B cell (primary cell): Measurements from ENCODE around the gene UMODL1. TPM values are rescaled to one million over a fixed set of nuclear protein-coding genes. Genes with fewer than 3 reads are reported as not detected.

Experiments
- ATAC-seq: fragments of 200-7000 bp; cut with Tn5 transposase; one replicate; pipeline ENCODE4 v1.10.0; 2021; ENCODE audit warnings: low read depth, mild to moderate bottlenecking, moderate number of reproducible peaks, moderate library complexity
- CTCF ChIA-PET: fragments of 350-600 bp; sonication (Branson Sonifier 250); formaldehyde crosslinking; loops from one replicate; lab custom pipeline; 2021; ENCODE audit warnings: antibody characterized with exemption, inconsistent platforms; lab: Charles Lee
- POLR2A ChIA-PET: fragments of 350-600 bp; sonication (Branson Sonifier 250); formaldehyde crosslinking; loops from one replicate; lab custom pipeline; 2021; ENCODE audit warnings: antibody characterized with exemption; lab: Charles Lee
- DNase-seq: peaks from one replicate; pipeline ENCODE4 v3.0.0; 2013
- H2AFZ ChIP-seq: 2 replicates; pipeline ENCODE4 v1.6.1; 2012; ENCODE audit warnings: mild to moderate bottlenecking, low read depth, low read length; ENCODE audit not compliant: insufficient read depth, poor library complexity, severe bottlenecking
- H3K27ac ChIP-seq, 2 donors: 1 replicate in 1 of 2; 2 replicates in 1 of 2; pipeline ENCODE4 v1.5.1; 2012 to 2013; ENCODE audit warnings: low read length in 2 of 2, mild to moderate bottlenecking in 2 of 2, moderate library complexity in 1 of 2
- H3K27me3 ChIP-seq, 4 experiments: fragments of 200-600 bp in 1 of 4; sonication (generic) in 1 of 4; replicated peaks in 1 of 4; 1 replicate in 2 of 4; 2 replicates in 2 of 4; pipeline versions ENCODE4 v1.6.1 to v1.7.0; 2013 to 2016; ENCODE audit warnings: low read length in 3 of 4, mild to moderate bottlenecking in 2 of 4, mixed read lengths in 1 of 4, moderate library complexity in 1 of 4; ENCODE audit not compliant: insufficient read depth in 4 of 4, control insufficient read depth in 3 of 4; ENCODE audit errors: control extremely low read depth in 1 of 4
- H3K36me3 ChIP-seq, 2 experiments: replicated peaks in 1 of 2; 1 replicate in 1 of 2; 2 replicates in 1 of 2; pipeline versions ENCODE4 v1.6.1 to v1.7.1; 2013; ENCODE audit warnings: low read length in 1 of 2; ENCODE audit not compliant: insufficient read depth in 2 of 2, control insufficient read depth in 1 of 2; ENCODE audit errors: control extremely low read depth in 1 of 2, extremely low read depth in 1 of 2
- H3K4me1 ChIP-seq, 2 donors: fragments of 200-600 bp in 1 of 2; sonication (generic) in 1 of 2; 1 replicate in 1 of 2; 2 replicates in 1 of 2; pipeline versions ENCODE4 v1.5.1 to v1.6.1; 2013 to 2017; ENCODE audit warnings: low read length in 2 of 2; ENCODE audit not compliant: control insufficient read depth in 2 of 2, insufficient read depth in 2 of 2
- H3K4me2 ChIP-seq: replicated peaks from 2 replicates; pipeline ENCODE3; 2012; ENCODE audit warnings: mild to moderate bottlenecking, low read depth, low read length; ENCODE audit not compliant: poor library complexity, severe bottlenecking
- H3K4me3 ChIP-seq, 5 experiments: fragments of 200-600 bp in 1 of 5; sonication (generic) in 1 of 5; 1 replicate in 3 of 5; 2 replicates in 2 of 5; pipeline versions ENCODE4 v1.5.1 to v1.7.0; 2011 to 2016; ENCODE audit warnings: low read length in 4 of 5, mild to moderate bottlenecking in 4 of 5, low read depth in 2 of 5, control low read depth in 1 of 5, moderate library complexity in 1 of 5; ENCODE audit not compliant: insufficient read depth in 1 of 5; ENCODE audit errors: control extremely low read depth in 1 of 5, extremely low read depth in 1 of 5
- H3K79me2 ChIP-seq: fragments of 200-600 bp; sonication (generic); one replicate; pipeline ENCODE4 v1.6.0; 2016; ENCODE audit warnings: low read length; ENCODE audit not compliant: control insufficient read depth, insufficient read depth
- H3K9ac ChIP-seq: fragments of 200-600 bp; sonication (generic); 2 replicates; pipeline ENCODE4 v1.6.1; 2017; ENCODE audit warnings: mild to moderate bottlenecking, low read length, moderate library complexity
- H3K9me3 ChIP-seq, 3 donors: one replicate each; pipeline versions ENCODE4 v1.6.1 to v1.7.1; 2013; ENCODE audit warnings: low read length in 2 of 3; ENCODE audit not compliant: control insufficient read depth in 2 of 3, insufficient read depth in 1 of 3; ENCODE audit errors: control extremely low read depth in 1 of 3
- H4K20me1 ChIP-seq: 2 replicates; pipeline ENCODE4 v1.6.0; 2012; ENCODE audit warnings: mild to moderate bottlenecking, low read length; ENCODE audit not compliant: insufficient read depth, control insufficient read depth, poor library complexity, severe bottlenecking
- H3K27ac Mint-ChIP-seq: one replicate; pipeline ENCODE4 v1.8.0; 2021; ENCODE audit warnings: mixed read lengths
- H3K27me3 Mint-ChIP-seq: one replicate; pipeline ENCODE4 v1.8.0; 2021; ENCODE audit warnings: mixed read lengths
- H3K4me1 Mint-ChIP-seq: one replicate; pipeline ENCODE4 v1.8.0; 2021; ENCODE audit warnings: mixed read lengths
- H3K4me3 Mint-ChIP-seq: one replicate; pipeline ENCODE4 v1.8.0; 2021; ENCODE audit warnings: mixed read lengths
- H3K9me3 Mint-ChIP-seq: one replicate; pipeline ENCODE4 v1.8.0; 2022; ENCODE audit warnings: mixed read lengths; ENCODE audit not compliant: insufficient read depth
- EZH2 ChIP-seq: IDR thresholded peaks from 2 replicates; pipeline ENCODE4 v1.6.1; 2012; ENCODE audit warnings: borderline replicate concordance, low read depth, mild to moderate bottlenecking, moderate library complexity, low read length; ENCODE audit not compliant: insufficient read depth, poor library complexity, severe bottlenecking
- WGBS: methylation state at CpG from one replicate; pipeline ENCODE4 v1.1.5; 2013; ENCODE audit warnings: missing lambda C conversion rate; ENCODE audit not compliant: insufficient coverage; 5-methylcytosine and 5-hydroxymethylcytosine counted together
- intact Hi-C: fragments of 100-400 bp; cut with micrococcal nuclease; formaldehyde crosslinking; loops from one replicate; pipeline ENCODE4 v1.10.0; 2022
- polyA plus RNA-seq: library from polyadenylated mRNA; depleted of rRNA; stranded (reverse); fragments of >200 nt; gene quantifications from 2 replicates; pipeline ENCODE4 v1.2.3, GENCODE V29; 2012
- total RNA-seq, 2 donors: library from RNA; stranded (reverse); fragments of 120-200 nt in 1 of 2; gene quantifications; 1 replicate in 1 of 2; 2 replicates in 1 of 2; pipeline versions ENCODE4 v1.2.3 to v1.2.4, GENCODE V29; 2013 to 2022
- TF ChIP-seq, protein P1 (sequence below): fragments of 200-600 bp; IDR thresholded peaks from one replicate; pipeline ENCODE4 v1.8.0; 2022; ENCODE audit warnings: antibody characterized with exemption, mild to moderate bottlenecking

The UMODL1 gene
- total and polyA plus RNA-seq, 2 donors (not counting 1 experiment from before 2014, with no cell fraction given), result 0.10 to 0.49 TPM

DNA sequence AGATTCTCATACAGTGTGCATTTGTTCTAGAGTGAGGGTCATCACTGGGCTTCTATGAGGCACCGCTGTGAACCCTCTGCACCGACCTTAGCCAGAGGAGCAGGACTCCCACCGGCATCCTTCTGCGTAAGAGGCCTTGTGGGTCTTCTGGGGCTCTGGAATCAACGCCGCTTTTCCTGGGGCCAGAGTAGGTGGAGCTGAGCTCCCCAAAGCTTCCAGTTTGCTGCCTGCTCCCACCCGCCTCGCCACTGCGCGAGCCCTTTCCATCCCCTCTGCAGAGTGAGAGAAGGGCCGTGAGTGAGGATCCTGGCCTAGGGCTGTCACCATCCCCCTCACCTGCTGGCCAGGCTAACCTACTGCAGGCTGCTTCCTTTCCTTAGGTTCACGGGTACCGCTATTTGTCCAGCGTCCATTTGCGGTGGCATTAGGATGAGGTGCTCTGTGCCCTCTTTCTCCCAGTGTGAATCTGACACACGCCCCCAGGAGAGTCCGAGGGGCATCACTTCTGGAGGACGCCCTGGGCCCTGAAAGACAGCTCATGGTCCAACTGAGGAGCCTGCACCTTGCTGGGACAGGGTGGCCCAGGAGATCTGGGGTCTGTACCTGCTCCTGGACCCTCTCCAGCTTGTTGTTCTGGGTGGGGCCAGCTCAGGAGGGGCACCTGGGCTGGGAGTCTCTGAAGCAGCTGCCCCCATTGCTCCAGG, 36.2 kb downstream of the UMODL1 start:
- DNase-seq (no peak), ATAC-seq (no peak)
- peaks cover 0 to 8% (median 1%) of the 10 kb centered on the region in 4 experiments for H3K27me3 ChIP-seq
- H2AFZ ChIP-seq, result peak overlapping the region; percentile 71
- H4K20me1 ChIP-seq, result no peaks in the 10 kb centered on the region
- ChIA-PET CTCF (interaction anchor here (0.6 to 5.3 kb wide), 36 partner anchors 10 to 824 kb away, joined by 3 to 71 read pairs (median 4); partner anchors contain the start of genes PRDM15 and ZBTB21), POLR2A (interaction anchor here (1.0 to 2.3 kb wide), 6 partner anchors 10 to 230 kb away, joined by 3 to 11 read pairs (median 4); partner anchors contain the start of gene ZBTB21)
- Mint-ChIP-seq H3K27me3 (peaks cover 9% of the 10 kb centered on the region), H3K4me1 (peaks cover 36% of the 10 kb centered on the region), H3K4me3 (peak overlapping the region; percentile 81), H3K9me3 (no peaks in the 10 kb centered on the region), H3K27ac (no peak overlapping the region)
- no peaks in the 10 kb centered on the region for H3K36me3 ChIP-seq
- H3K9ac ChIP-seq, result peak overlapping the region; percentile 41
- WGBS, result 86% methylated on average over 17 of the region's 18 CpGs
- TF ChIP-seq, protein P1, sequence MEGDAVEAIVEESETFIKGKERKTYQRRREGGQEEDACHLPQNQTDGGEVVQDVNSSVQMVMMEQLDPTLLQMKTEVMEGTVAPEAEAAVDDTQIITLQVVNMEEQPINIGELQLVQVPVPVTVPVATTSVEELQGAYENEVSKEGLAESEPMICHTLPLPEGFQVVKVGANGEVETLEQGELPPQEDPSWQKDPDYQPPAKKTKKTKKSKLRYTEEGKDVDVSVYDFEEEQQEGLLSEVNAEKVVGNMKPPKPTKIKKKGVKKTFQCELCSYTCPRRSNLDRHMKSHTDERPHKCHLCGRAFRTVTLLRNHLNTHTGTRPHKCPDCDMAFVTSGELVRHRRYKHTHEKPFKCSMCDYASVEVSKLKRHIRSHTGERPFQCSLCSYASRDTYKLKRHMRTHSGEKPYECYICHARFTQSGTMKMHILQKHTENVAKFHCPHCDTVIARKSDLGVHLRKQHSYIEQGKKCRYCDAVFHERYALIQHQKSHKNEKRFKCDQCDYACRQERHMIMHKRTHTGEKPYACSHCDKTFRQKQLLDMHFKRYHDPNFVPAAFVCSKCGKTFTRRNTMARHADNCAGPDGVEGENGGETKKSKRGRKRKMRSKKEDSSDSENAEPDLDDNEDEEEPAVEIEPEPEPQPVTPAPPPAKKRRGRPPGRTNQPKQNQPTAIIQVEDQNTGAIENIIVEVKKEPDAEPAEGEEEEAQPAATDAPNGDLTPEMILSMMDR, result no peak
- TF ChIP-seq EZH2, result no peak
- H3K9me3 ChIP-seq, result peaks cover 0 to 2% (median 0%) of the 10 kb centered on the region in 3 donors
- peak overlapping the region; percentile 72 for H3K4me2 ChIP-seq
- peak overlapping the region in 1 of 2 donors; percentile 41 for H3K27ac ChIP-seq
- no peaks in the 10 kb centered on the region for H3K79me2 ChIP-seq
- peak overlapping the region in 4 of 5 experiments; percentile 5 to 50 (median 28) for H3K4me3 ChIP-seq
- intact Hi-C loops, result no loop called here
- H3K4me1 ChIP-seq, result peaks cover 17 to 22% of the 10 kb centered on the region in 2 donors
